GM06990 (cell line): ENCODE measurements around the gene FAM120B.

Experiments
- DNase-seq: peaks from one replicate; pipeline ENCODE4 v3.0.0-alpha.2; 2011; ENCODE audit not compliant: insufficient read length; ENCODE audit errors: extremely low read depth
- H3K27me3 ChIP-seq: replicated peaks from 2 replicates; pipeline ENCODE4 v1.6.0; 2011; ENCODE audit warnings: low read length; ENCODE audit not compliant: control insufficient read depth, insufficient read depth
- H3K36me3 ChIP-seq: 2 replicates; pipeline ENCODE4 v1.5.1; 2011; ENCODE audit warnings: low read length; ENCODE audit not compliant: control insufficient read depth, insufficient read depth
- H3K4me3 ChIP-seq: replicated peaks from 2 replicates; pipeline ENCODE4 v1.5.1; 2011; ENCODE audit warnings: low read depth, mild to moderate bottlenecking, control low read depth, low read length
- CTCF ChIP-seq: IDR thresholded peaks from 2 replicates; pipeline ENCODE4 v1.5.1; 2011; ENCODE audit warnings: low read length, control low read depth, mild to moderate bottlenecking, inconsistent platforms; ENCODE audit not compliant: insufficient read depth, poor library complexity, severe bottlenecking

The FAM120B gene

GRCh38 chr6:170296746-170297575 lies 9.6 kb upstream of the FAM120B start:
- Histone ChIP-seq H3K36me3 (no peaks in the 10 kb centered on the region), H3K27me3 (peaks cover 8% of the 10 kb centered on the region), H3K4me3 (no peak overlapping the region)
- no peak for TF ChIP-seq CTCF
- DNase-seq = no peak

GRCh38 chr6:170297576-170298330 lies 8.8 kb upstream of the FAM120B start:
- TF ChIP-seq CTCF = no peak
- no peaks in the 10 kb centered on the region for H3K36me3 ChIP-seq
- no peak overlapping the region for H3K4me3 ChIP-seq
- H3K27me3 ChIP-seq = peaks cover 6% of the 10 kb centered on the region
- DNase-seq = no peak

GRCh38 chr6:170298688-170299087 lies 7.9 kb upstream of the FAM120B start:
- DNase-seq = no peak
- Histone ChIP-seq H3K4me3 (no peak overlapping the region), H3K36me3 (no peaks in the 10 kb centered on the region), H3K27me3 (peaks cover 4% of the 10 kb centered on the region; the same call in 1 of the 2 replicates)
- no peak for TF ChIP-seq CTCF

- Histone ChIP-seq H3K36me3 (no peaks in the 10 kb centered on the region), H3K27me3 (no peaks in the 10 kb centered on the region; the same call in 1 of the 2 replicates), H3K4me3 (no peak overlapping the region)
- TF ChIP-seq CTCF = no peak
- no peak for DNase-seq
Observed at GRCh38 chr6:170301184-170301583, 5.4 kb upstream of the FAM120B start.

GRCh38 chr6:170305805-170306323 lies 694 bp upstream of the FAM120B start:
- Histone ChIP-seq H3K27me3 (no peaks in the 10 kb centered on the region), H3K4me3 (peak overlapping the region; percentile 70), H3K36me3 (no peaks in the 10 kb centered on the region)
- TF ChIP-seq CTCF = no peak
- no peak for DNase-seq
